EH (cell line): ENCODE measurements around the gene PODXL2.

ENCODE experiments used
- DNase-seq: peaks from one replicate; pipeline ENCODE4 v3.0.0-alpha.2; 2015; ENCODE audit warnings: low read depth

Gene PODXL2

GRCh38 chr3:127709320-127710060 is 80.5 kb downstream of the PODXL2 start:
- peak; percentile 47 for DNase-seq

DNA sequence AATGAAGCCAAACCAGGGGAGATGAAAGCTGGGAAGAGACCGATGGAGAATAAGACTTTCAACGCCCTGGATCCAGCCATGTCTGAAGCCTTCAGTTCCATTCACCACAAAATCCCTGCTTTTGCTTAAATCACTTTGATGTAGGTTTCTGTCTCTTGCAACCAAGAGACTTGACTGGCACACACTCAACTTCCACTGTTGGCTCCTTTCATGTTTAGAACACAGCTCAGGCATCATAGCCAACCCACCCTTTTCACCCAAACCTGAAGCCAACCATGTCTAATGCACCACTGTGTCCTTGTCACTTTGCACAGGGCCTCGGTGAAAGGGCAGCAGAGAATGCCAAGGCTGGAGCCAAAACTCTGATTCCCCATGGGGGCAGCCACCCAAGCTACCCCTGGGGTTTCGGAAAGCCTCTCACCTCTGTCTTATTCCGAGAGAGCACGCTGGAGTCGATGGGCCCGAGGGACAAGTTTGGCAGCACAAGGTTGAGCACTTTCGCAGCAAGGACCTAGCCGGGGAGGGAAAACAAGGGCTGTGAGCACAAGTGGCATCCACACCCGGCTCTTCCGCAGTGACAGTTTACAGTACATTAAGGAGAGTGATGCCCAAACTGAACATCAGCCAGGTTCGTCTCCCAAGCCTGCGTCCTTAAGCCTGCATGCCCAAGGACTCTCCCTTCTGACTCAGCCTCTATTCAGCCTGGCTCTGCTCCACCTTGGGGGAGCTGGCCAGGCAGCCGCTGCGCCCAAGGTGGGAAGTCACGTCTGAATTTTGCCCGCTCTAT is 81.4 kb downstream of the PODXL2 start:
- no peak for DNase-seq

DNA sequence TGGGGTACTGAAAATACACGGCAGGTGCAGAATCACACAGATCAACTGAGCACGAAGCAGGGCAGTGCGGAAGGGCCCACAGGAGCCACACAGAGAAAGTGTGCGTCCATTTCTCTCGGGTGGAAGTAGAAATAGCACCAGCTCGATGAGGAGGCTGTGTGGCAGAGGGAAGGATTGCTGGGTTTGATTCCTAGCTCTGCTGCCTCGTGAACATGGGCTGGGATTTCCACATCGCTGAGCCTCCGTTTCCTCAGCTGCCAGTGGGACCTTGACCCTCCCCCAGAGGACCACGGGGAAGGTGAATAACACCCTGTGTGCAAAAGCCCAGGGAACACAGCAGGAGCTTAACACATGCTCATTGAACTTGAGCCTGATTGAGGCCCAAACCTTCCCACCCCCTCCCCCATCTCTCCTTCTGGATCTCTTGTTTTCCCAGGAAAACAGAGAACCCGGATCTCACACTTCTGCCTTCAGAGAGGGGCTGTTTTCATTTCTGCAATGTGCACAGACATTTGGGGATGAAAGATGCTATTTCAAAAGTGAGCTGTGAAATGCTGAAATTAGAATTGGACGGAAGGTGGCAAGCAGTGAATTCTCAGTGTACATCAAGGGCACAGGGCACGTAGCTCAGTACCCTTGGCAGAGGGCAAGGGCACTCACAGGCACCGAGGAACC is 82.2 kb downstream of the PODXL2 start:
- no peak for DNase-seq

- no peak for DNase-seq
These were observed 82.9 kb downstream of the PODXL2 start for GRCh38 chr3:127711896-127712295.

- no peak for DNase-seq
These were observed 83.5 kb downstream of the PODXL2 start for GRCh38 chr3:127712461-127712860.

DNA sequence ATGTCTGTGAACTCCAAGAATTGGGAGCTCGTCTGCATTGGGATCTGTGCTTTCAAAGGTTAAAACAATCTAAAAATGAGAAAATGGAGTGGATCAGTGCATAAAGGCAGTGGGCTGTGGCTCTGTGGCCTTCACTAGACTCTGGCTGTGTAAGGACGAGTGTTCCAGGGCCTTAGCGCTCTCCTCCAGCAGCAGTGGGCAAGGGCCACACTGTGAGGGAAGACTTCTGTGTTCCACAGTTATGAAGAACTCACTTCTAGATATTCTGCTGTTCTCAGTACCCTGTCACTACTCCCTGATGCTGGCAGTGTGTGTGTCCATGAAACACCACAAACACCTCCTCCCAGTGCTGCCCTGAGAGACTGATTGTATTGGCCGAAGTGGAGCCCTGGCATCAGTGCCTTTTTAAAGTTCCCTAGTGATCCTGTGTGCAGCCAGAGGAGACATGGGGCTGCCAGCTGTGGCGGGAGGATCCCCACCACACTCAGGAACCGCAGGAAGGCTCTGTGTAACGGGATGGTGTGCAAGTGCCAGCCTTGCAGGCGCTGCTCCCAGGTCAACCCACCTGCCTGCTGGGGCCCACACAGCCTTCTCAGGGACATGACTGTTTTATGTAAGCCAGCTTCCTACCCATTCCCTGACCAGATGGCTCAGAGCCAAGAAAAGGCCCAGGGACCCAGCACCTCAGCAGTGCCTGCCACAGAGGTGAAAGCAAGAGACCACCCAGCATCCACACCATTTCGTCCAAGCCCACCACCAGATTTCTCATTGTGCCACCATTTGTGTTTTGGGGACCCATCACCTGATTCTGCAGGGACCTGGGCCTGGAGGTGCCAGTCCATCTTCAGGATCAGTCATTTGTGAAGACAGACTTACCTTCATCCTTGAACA is 84.1 kb downstream of the PODXL2 start:
- DNase-seq = no peak

DNA sequence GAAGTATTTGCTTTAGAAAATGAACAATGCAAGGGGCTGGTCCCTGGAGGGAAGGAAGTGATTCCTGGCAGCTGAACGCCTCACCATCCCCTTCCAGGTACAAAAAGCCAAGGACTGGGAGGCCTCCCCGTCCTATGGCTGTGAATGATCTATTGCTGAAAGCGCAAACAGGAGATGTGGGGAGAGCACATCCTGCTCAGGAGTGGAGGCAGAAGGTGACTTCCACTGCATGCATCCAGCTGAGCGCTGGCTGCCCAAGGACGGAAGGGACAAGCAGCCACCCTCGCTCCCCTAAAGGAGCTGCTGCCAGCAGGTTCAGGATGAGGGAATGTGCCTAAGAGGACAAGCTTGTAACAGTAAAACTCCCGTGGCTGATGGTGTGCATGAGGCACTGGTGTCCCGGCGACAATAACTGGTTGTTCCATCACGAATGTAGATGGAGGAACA is 85.2 kb downstream of the PODXL2 start:
- DNase-seq = no peak

DNA sequence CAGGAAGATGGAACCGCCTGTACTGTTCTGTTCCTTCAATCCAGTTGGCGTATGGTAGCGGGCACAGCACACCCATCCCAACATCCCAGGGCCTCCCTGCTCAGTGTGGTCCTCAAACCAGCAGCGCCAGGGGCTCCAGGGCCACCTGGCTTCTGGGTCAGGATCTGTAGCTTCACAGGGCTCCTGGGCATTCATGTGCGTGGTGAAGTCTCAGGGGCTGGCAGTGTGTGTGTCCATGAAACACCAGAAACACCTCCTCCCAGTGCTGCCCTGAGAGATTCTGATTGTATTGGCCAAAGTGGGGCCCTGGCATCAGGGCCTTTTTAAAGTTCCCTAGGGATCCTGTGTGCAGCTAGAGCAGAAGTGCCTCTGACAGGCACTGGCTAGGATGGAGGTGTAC is 85.9 kb downstream of the PODXL2 start:
- DNase-seq = no peak

GRCh38 chr3:127715532-127715931 is 86.5 kb downstream of the PODXL2 start:
- DNase-seq = no peak

DNA sequence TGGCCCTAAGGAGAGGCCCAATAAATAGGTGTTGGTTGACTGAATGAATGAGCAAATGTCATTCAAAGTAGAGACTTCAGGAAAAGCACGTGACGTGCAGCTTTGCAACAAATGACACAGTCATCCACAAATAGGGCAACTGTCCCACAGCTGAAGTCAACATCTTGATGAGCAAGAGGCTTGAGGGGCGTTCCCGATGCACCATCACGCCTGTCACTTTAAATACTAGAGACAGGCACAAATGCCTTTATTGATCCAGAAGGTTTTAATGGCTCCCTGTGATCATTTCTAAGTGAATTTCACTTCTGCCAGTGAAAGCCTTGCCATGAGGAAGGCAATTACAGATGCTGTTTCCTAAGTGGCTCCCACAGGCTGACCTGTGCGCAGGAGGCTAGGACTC is 87.4 kb downstream of the PODXL2 start:
- no peak for DNase-seq

DNA sequence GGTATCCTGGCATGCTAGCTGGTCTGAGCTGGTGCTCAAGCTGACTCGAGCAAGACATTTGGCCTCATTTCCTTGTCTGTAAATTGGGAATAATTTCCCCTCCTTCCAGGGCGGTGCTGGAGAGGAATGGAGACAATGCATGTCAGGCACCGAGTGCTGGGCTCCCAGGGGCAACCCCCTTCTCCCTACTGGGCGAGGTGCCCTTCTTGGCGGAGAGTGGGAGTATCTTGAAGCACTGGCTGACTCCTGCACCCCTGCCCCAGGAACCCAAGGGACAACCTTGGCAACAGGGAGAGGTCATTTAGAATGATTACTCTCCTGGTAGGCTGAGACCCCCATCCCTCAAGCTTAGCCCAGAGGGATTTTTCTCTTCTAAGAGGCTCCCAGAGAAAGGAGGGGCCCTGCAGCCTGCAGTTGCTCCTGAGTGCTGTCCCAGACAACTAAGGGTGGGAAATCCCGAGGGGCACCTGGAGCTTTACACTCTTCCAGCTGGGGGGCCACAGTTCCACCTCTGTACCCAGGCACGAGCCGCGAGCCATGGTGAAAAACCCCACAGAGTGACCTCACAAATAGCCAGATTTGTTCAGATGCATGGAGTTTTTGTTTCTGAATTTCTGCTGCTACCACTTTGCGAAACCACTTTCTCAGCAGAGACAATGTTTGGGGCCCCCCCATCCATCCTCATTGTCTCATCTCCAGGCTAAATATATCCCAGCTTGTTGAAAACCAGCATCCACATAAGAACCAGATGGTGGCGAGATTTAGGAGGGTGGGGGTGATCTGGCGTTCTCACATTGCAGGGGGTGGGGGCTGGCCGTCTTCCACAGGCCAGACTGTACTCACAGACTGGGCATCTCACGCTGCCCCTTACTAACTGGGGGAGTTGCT is 88.6 kb downstream of the PODXL2 start:
- peak; percentile 19 for DNase-seq

DNA sequence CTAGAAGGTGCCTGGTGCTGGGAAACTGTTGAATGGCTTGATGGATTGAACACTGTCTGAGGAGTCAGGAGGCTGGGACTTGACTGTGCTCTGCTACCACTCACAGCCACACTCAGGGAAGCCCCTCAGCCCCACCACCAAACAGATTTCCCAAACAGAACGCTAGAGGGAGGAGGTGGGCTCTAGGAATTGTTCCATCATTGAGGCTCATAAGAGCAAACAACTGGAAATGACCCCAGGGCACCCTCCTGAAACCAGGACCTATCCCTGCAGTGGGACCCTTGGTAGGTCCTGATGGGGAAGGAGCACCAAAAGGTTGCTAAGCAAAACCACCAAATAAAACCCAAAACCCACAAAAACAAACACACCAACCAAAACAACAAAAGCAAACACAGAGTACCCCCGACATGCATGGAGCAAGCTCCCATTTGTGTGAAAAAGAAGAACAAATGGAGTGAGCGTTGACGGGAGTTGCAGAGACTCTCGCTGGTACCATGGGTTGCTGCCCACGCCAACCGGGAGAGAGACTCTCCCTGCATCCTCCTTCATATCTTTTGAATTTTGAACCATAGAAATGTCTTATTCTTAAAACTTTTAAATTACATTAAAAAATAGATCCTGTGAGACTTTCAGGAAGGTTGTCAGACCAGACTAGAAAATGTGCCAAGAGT is 89.4 kb downstream of the PODXL2 start:
- no peak for DNase-seq

DNA sequence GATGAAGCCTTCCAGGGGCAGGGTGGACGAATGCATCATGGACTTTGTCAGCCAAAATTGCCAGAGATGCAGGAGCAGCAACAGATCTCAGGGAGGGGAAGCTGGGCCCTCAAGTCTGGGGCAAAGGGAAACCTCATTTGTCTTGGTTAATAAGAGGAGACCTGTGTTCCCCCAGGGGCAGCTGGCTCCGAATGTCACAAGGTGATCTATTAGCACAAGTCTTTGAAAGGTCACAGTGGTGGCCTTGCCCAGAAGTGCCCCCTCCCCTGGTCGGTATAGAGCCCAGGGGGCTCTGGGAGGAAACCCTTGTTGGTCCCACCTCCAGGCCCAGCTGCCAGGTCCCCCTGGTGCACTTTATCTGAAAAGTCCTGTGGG is 89.9 kb downstream of the PODXL2 start:
- DNase-seq = no peak

DNA sequence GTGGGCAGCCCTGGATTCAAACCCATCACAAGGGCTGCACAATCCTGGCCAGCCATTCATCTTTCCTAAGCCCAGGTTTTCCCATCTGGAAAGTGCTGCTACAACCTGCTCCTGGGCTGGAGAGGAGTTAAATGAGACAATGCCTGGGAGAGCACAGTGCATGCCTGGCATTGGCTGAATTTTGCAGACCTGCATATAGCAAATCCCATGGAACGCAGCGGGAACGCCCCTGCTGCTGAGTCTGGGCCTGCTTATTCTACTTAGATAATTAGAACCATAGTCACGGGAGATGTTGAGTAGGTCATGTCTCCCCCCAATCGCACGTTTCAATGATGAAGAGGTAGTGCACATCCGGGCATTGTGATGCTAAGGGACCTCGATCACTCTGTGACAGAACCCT is 90.4 kb downstream of the PODXL2 start:
- DNase-seq = no peak

DNA sequence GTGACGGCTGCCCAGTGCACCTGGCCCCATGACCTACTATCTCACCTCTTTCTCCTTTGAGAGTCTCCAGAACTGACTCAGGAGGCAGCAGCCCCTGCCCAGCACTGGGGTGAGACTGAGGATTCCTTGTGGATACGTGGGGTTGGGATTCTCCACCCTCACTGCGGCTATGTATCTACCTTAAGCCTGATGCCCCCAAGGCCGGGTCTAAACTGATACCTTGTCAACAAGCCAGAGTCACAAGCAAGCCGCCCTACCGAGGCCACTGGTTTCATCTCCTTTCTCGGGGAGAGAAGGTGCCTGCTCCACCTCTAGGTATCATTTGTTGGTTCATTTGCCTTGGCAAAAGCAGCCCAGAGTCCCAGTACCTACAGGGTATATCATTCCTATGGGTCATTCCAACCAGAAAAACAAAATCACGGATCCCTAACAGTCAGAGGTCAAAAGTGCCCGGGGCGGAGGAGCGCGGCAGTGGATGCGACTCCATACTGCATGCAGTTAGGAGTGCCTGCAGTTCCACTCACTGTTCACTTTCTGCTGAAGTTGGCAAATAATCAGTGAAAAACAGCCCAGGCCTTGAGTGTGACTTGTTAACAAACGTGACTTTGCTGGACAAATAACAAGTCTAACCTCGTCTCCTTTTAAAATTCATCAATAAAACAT is 91.3 kb downstream of the PODXL2 start:
- no peak for DNase-seq

DNA sequence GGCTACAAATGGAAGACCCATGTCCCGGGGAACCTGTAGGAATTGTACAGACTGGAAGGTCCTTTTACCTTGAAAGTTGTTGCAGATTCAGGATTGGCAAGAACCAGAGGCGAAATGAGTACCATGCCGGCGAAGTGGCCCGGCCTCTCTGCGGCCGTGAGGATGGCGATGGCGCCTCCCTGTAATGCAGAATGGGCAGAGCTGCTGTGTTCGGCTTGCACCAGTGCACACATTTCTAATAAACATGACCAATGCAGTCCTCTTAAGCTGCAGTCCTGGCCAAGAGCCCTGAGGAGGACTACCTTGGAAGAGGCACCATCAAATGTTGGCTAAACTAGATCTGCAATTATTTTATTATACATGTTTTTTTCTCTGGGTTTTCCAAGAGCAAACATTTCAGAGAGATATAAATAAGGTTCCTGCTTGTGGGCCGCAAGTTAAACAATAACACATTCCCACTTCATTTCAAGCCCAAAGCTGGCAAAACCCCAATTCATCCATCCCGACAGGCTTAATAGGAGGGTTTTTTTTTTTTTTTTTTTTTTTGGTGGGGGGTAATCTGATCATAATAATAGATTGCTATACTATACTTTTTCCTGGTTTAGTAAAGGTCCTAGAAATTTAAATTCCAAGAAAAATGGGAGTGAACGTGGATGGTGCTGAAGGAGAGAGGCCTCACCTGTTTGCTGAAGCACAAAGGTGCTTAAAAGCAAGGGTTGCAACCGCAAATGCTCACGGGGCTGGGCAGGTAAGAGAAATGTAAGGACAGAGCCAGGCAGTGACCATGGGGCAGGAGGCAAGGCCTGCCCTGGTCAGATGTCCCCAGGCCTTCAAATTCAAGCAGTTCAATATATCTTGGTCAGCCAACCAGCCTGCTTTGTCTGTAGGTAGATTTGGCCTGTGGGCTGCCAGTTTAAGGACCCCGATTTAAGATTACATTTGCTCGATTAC is 92.3 kb downstream of the PODXL2 start:
- DNase-seq = no peak

GRCh38 chr3:127722091-127722784 is 93.3 kb downstream of the PODXL2 start:
- no peak for DNase-seq
